ENCODE data around the gene UTP14A. TPM values are rescaled to one million over a fixed set of nuclear protein-coding genes. Genes with fewer than 3 reads are reported as not detected.

The UTP14A gene
- total and polyA plus RNA-seq, 2 experiments from 2014 or later = 14.6 to 18.5 TPM

- no peak for TF ChIP-seq ZNF462 (CRISPR knock-in tag; IDR thresholded peaks at IDR 0.05)
Measured at GRCh38 chrX:129932016-129932820, 26.3 kb downstream of the UTP14A start (continued).

- peak; percentile 11 for ATAC-seq
- Mint-ChIP-seq H3K4me3 (peak overlapping the region; percentile 57; the same call in 2 of the 3 replicates), H3K9me3 (no peaks in the 10 kb centered on the region), H3K36me3 (ENCODE audit: low read depth) (peaks cover 11% of the 10 kb centered on the region; the same call in 2 of the 3 replicates), H3K4me1 (peaks cover 22% of the 10 kb centered on the region; the same call in 2 of the 3 replicates), H3K27ac (no peak overlapping the region), H3K27me3 (ENCODE audit: insufficient read depth, low read depth, poor library complexity) (peaks cover 45% of the 10 kb centered on the region)
- DNase-seq (ENCODE audit: low spot score) = peak; percentile 32
- no peak for TF ChIP-seq CTCF (conservative IDR thresholded peaks at IDR 0.05; ENCODE audit: low read depth in 2 of 2)
- no peak for TF ChIP-seq POLR2AphosphoS5 (IDR thresholded peaks at IDR 0.05; ENCODE audit: low read depth)
- TF ChIP-seq EZH2 (IDR thresholded peaks at IDR 0.05; ENCODE audit: low read depth, unreplicated experiment) = peak; percentile 75
- H3K4me1 ChIP-seq (ENCODE audit: insufficient read depth) = no peaks in the 10 kb centered on the region; the same call in 1 of the 2 replicates
- H3K36me3 ChIP-seq (ENCODE audit: insufficient read depth) = no peaks in the 10 kb centered on the region
- no peak overlapping the region for H3K27ac ChIP-seq (ENCODE audit: low read depth)
- H3K9me2 ChIP-seq (ENCODE audit: insufficient read depth) = no peaks in the 10 kb centered on the region
- H4K20me1 ChIP-seq (replicated peaks; ENCODE audit: insufficient read depth) = no peaks in the 10 kb centered on the region
- peaks cover 51% of the 10 kb centered on the region for H3K27me3 ChIP-seq (ENCODE audit: insufficient read depth)
- H3K4me3 ChIP-seq = peak overlapping the region; percentile 41; the same call in 1 of the 2 replicates
- H3K79me2 ChIP-seq (replicated peaks; ENCODE audit: insufficient read depth) = no peaks in the 10 kb centered on the region
- H3F3A ChIP-seq (replicated peaks; ENCODE audit: low read depth) = no peaks in the 10 kb centered on the region
- H2AFZ ChIP-seq = no peak overlapping the region
- 0 out of 2 replicates have a peak overlapping the region, but pooled peaks have one; percentile 43 for H3K4me2 ChIP-seq
Measured at GRCh38 chrX:129932821-129933321, 26.9 kb downstream of the UTP14A start.
